GM12878 (cell line): ENCODE data around the gene CAPZB. TPM values are rescaled to one million over a fixed set of nuclear protein-coding genes. Genes with fewer than 3 reads are reported as not detected.
"Not testable (repeated sequence)": the region's sequence is repeated elsewhere in the genome, so short reads cannot be mapped to it uniquely, and the experiment has no call there.

Experiments
- ATAC-seq: fragments of 200-7000 bp; cut with Tn5 transposase; 3 replicates; pipeline ENCODE4 v1.9.1; 2020; ENCODE audit warnings: mild to moderate bottlenecking, moderate library complexity
- BruUV-seq: library from RNA; stranded (reverse); fragments of 400-500 nt; replicated peaks from 2 replicates; lab custom pipeline; 2021; lab: Mats Ljungman, UMichigan
- CTCF ChIA-PET: fragments of 300-600 bp; sonication (Branson Sonifier 250); formaldehyde crosslinking; extraction: SDS; loops from one replicate; lab custom pipeline; 2021; ENCODE audit warnings: inconsistent platforms; lab: Yijun Ruan, JAX
- POLR2A ChIA-PET: fragments of 350-600 bp; formaldehyde crosslinking; extraction: SDS; loops from one replicate; lab custom pipeline; 2021; ENCODE audit warnings: inconsistent platforms; lab: Charles Lee
- RAD21 ChIA-PET: fragments of 300-600 bp; sonication (Branson Sonifier 250); formaldehyde crosslinking; loops from one replicate; lab custom pipeline; 2023; ENCODE audit warnings: antibody characterized with exemption; ENCODE audit not compliant: unreplicated experiment; lab: Charles Lee
- SMC1A ChIA-PET: fragments of 300-600 bp; sonication (Branson Sonifier 250); formaldehyde crosslinking; loops from one replicate; lab custom pipeline; 2023; ENCODE audit not compliant: unreplicated experiment, uncharacterized antibody; lab: Charles Lee
- DNase-seq: peaks from one replicate; pipeline ENCODE4 v3.0.0-alpha.2; 2011; ENCODE audit warnings: low read depth, low spot score
- FAIRE-seq: peaks from 3 replicates; lab custom pipeline; 2011; peaks lifted over from hg19 to GRCh38; lab: Jason Lieb, UNC
- H2AFZ ChIP-seq: 2 replicates; pipeline ENCODE4 v1.6.0; 2011; ENCODE audit warnings: low read depth, low read length, control low read depth; ENCODE audit not compliant: control insufficient read depth
- H3K27ac ChIP-seq: 2 replicates; pipeline ENCODE4 v1.5.1; 2011; ENCODE audit warnings: control low read depth; ENCODE audit not compliant: control insufficient read depth, insufficient read depth
- H3K27me3 ChIP-seq, 2 experiments: replicated peaks in 1 of 2; 2 replicates each; pipeline versions ENCODE4 v1.6.0 to v1.6.1; 2011; ENCODE audit warnings: low read length in 1 of 2; ENCODE audit not compliant: control insufficient read depth in 2 of 2, insufficient read depth in 2 of 2
- H3K36me3 ChIP-seq, 2 experiments: 2 replicates each; pipeline ENCODE4 v1.5.1; 2011; ENCODE audit warnings: low read length in 1 of 2; ENCODE audit not compliant: control insufficient read depth in 2 of 2, insufficient read depth in 2 of 2
- H3K4me1 ChIP-seq: 2 replicates; pipeline ENCODE4 v1.6.1; 2011; ENCODE audit warnings: mild to moderate bottlenecking, low read length, moderate library complexity, mixed read lengths; ENCODE audit not compliant: control insufficient read depth, insufficient read depth
- H3K4me2 ChIP-seq: 2 replicates; pipeline ENCODE4 v1.6.0; 2011; ENCODE audit warnings: control low read depth; ENCODE audit not compliant: control insufficient read depth, insufficient read depth
- H3K4me3 ChIP-seq: fragments of 200-600 bp; sonication (generic); 2 replicates; pipeline ENCODE4 v1.5.1; 2016
- H3K79me2 ChIP-seq: 2 replicates; pipeline ENCODE4 v1.6.0; 2011; ENCODE audit warnings: low read length; ENCODE audit not compliant: control insufficient read depth, insufficient read depth
- H3K9ac ChIP-seq: 2 replicates; pipeline ENCODE4 v1.8.0; 2011; ENCODE audit warnings: low read length, control low read depth, mixed read lengths; ENCODE audit not compliant: control insufficient read depth, insufficient read depth
- H3K9me3 ChIP-seq: replicated peaks from 3 replicates; pipeline ENCODE4 v1.5.1; 2011; ENCODE audit warnings: mild to moderate bottlenecking, low read length; ENCODE audit not compliant: control insufficient read depth, insufficient read depth
- H4K20me1 ChIP-seq: 2 replicates; pipeline ENCODE4 v1.6.0; 2011; ENCODE audit not compliant: control insufficient read depth, insufficient read depth
- CBX3 ChIP-seq: fragments of 200-600 bp; sonication (generic); IDR thresholded peaks from 2 replicates; pipeline ENCODE4 v1.6.1; 2016; ENCODE audit warnings: low read depth, borderline replicate concordance
- RB1 ChIP-seq: fragments of 450-650 bp; formaldehyde crosslinking; IDR thresholded peaks from 2 replicates; pipeline ENCODE4 v1.6.1; 2017; ENCODE audit warnings: mild to moderate bottlenecking, borderline replicate concordance
- WGBS: methylation state at CpG from one replicate; pipeline ENCODE4 v1.1.6; 2016; ENCODE audit warnings: low lambda C conversion rate; ENCODE audit not compliant: insufficient replicate concordance, insufficient coverage; ENCODE audit errors: missing lambda C conversion rate; 5-methylcytosine and 5-hydroxymethylcytosine counted together
- in situ Hi-C: fragments of 300-500 bp; cut with MboI; formaldehyde crosslinking; loops from 9 replicates; pipeline ENCODE4 v1.14.3; 2018; ENCODE audit warnings: mixed read lengths
- intact Hi-C: fragments of 100-400 bp; cut with micrococcal nuclease; formaldehyde crosslinking; loops from one replicate; pipeline ENCODE4 v1.14.2; 2022; ENCODE audit not compliant: unreplicated experiment
- polyA plus RNA-seq, 11 experiments: library from polyadenylated mRNA; depleted of rRNA in 4 of 11; unstranded in 6 of 11; stranded (reverse) in 5 of 11; fragments of >200 nt; fragmentation: Nextera tagmentation in 4 of 11; fragmentation: Illumina TruSeq in 1 of 11; extraction: Ambion mirVana in 4 of 11; extraction: Trizol in 1 of 11; gene quantifications; 1 replicate in 1 of 11; 2 replicates in 10 of 11; pipeline versions ENCODE4 v1.2.1 to v1.2.3, GENCODE V29; 2011 to 2016; ENCODE audit warnings: inconsistent platforms in 2 of 11, missing spikeins in 2 of 11, low read depth in 1 of 11
- total RNA-seq, 4 experiments: library from RNA; depleted of rRNA in 3 of 4; stranded (reverse); fragments of >200 nt in 3 of 4; fragmentation: Illumina TruSeq in 1 of 4; extraction: Trizol in 1 of 4; gene quantifications; 2 replicates each; pipeline versions ENCODE4 v1.2.1 to v1.2.3, GENCODE V29; 2013 to 2021
- TF ChIP-seq, protein P1 (sequence below): IDR thresholded peaks from 2 replicates; pipeline ENCODE4 v1.6.1; 2011; ENCODE audit warnings: low read depth, mild to moderate bottlenecking, low read length, moderate library complexity, borderline replicate concordance; ENCODE audit errors: extremely low read depth
- TF ChIP-seq, protein P2 (sequence below): IDR thresholded peaks from 2 replicates; pipeline ENCODE4 v1.6.1; 2012; ENCODE audit warnings: mild to moderate bottlenecking, low read depth, low read length

The CAPZB gene
- total and polyA plus RNA-seq, 10 of the 15 experiments (the other 5 are each of a cell fraction or from before 2014, with no cell fraction given): 104 to 454 (median 213) TPM

DNA sequence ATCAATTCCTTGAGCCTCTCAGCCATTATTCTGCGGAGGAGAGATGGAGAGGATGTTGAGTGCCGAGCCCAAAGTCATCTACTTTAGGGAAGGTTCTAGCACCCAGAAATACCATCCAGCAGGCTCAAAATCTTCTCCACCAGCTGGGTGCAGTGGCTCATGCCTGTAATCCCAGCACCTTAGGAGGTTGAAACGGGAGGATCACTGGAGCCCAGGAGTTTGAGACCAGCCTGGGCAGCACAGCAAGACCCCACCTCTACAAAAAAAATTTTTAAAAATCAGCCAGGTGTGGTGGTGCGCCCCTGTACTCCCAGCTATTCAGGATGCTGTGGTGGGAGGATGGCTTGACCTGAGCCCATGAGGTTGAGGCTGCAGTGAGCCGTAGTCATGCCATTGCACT, 39.5 kb upstream of the CAPZB start:
- ATAC-seq: no peak
- no peaks in the 10 kb centered on the region for H3K4me1 ChIP-seq
- TF ChIP-seq, protein P1, sequence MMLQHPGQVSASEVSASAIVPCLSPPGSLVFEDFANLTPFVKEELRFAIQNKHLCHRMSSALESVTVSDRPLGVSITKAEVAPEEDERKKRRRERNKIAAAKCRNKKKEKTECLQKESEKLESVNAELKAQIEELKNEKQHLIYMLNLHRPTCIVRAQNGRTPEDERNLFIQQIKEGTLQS: no peak
- TF ChIP-seq CBX3: no peak
- no peak for TF ChIP-seq RB1
- TF ChIP-seq, protein P2, sequence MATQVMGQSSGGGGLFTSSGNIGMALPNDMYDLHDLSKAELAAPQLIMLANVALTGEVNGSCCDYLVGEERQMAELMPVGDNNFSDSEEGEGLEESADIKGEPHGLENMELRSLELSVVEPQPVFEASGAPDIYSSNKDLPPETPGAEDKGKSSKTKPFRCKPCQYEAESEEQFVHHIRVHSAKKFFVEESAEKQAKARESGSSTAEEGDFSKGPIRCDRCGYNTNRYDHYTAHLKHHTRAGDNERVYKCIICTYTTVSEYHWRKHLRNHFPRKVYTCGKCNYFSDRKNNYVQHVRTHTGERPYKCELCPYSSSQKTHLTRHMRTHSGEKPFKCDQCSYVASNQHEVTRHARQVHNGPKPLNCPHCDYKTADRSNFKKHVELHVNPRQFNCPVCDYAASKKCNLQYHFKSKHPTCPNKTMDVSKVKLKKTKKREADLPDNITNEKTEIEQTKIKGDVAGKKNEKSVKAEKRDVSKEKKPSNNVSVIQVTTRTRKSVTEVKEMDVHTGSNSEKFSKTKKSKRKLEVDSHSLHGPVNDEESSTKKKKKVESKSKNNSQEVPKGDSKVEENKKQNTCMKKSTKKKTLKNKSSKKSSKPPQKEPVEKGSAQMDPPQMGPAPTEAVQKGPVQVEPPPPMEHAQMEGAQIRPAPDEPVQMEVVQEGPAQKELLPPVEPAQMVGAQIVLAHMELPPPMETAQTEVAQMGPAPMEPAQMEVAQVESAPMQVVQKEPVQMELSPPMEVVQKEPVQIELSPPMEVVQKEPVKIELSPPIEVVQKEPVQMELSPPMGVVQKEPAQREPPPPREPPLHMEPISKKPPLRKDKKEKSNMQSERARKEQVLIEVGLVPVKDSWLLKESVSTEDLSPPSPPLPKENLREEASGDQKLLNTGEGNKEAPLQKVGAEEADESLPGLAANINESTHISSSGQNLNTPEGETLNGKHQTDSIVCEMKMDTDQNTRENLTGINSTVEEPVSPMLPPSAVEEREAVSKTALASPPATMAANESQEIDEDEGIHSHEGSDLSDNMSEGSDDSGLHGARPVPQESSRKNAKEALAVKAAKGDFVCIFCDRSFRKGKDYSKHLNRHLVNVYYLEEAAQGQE: no peak
- H2AFZ ChIP-seq: no peak overlapping the region
- no peak for FAIRE-seq
- H3K4me2 ChIP-seq: no peak overlapping the region
- no peak overlapping the region for H3K27ac ChIP-seq
- in situ Hi-C loops (no loop called here), intact Hi-C loops (no loop called here)
- DNase-seq: no peak
- no peak overlapping the region for H3K9ac ChIP-seq
- H4K20me1 ChIP-seq: no peaks in the 10 kb centered on the region
- RAD21 ChIA-PET: no interaction called here
- no peak overlapping the region for H3K4me3 ChIP-seq
- WGBS: 66% methylated on average over 5 of the region's 5 CpGs
- BruUV-seq: no TSS peak
- H3K79me2 ChIP-seq: no peaks in the 10 kb centered on the region
- no peaks in the 10 kb centered on the region for H3K27me3 ChIP-seq
- CTCF ChIA-PET: interaction anchor here (0.9 kb wide), 1 partner anchor 134 kb away, joined by 3 read pairs; no protein-coding TSS in a partner anchor
- SMC1A ChIA-PET: interaction anchor here (0.8 kb wide), 1 partner anchor 57 kb away, joined by 3 read pairs; no protein-coding TSS in a partner anchor
- POLR2A ChIA-PET: no interaction called here
- H3K36me3 ChIP-seq: no peaks in the 10 kb centered on the region
- no peaks in the 10 kb centered on the region for H3K9me3 ChIP-seq

DNA sequence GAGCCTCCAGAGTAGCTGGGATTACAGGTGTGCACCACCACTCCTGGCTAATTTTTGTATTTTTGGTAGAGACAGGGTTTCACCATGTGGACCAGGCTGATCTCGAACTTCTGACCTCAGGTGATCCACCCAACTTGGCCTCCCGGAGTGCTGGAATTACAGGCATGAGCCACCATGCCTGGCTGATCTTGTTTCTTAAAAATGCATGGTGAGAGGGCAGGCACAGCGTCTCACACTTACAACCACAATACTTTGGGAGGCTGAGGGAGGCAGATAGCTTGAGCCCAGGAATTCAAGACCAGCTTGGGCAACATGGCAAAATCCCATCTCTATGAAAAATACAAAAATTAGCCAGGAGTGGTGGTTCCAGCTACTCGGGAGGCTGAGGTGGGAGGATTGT, 37.2 kb upstream of the CAPZB start:
- FAIRE-seq, H3K4me1 ChIP-seq, RAD21 ChIA-PET, SMC1A ChIA-PET, H3K27me3 ChIP-seq, H4K20me1 ChIP-seq, H3K9me3 ChIP-seq, BruUV-seq, in situ Hi-C loops, ATAC-seq, H3K36me3 ChIP-seq, H3K27ac ChIP-seq, H3K79me2 ChIP-seq, intact Hi-C loops, H3K9ac ChIP-seq, H3K4me3 ChIP-seq, H2AFZ ChIP-seq, POLR2A ChIA-PET, DNase-seq, H3K4me2 ChIP-seq: not testable (repeated sequence)
- WGBS: 31% methylated on average over 4 of the region's 4 CpGs
- CTCF ChIA-PET: interaction anchor here (0.8 to 1.2 kb wide), 2 partner anchors 35 to 214 kb away, joined by 3 to 4 read pairs; no protein-coding TSS in a partner anchor
